Measurements from ENCODE around the gene PLEKHN1. TPM values are rescaled to one million over a fixed set of nuclear protein-coding genes. Genes with fewer than 3 reads are reported as not detected.

Gene PLEKHN1
- total RNA-seq, 1 donor from 2014 or later: 0.40 TPM

Other genes with a start within 250 kb of the PLEKHN1 start
- 6.4 TPM for gene SAMD11, start 42.6 kb upstream of the PLEKHN1 start, total RNA-seq
- gene NOC2L, start 7.2 kb upstream of the PLEKHN1 start, total RNA-seq: 43.7 TPM
- 10.6 TPM for gene KLHL17, start 5.9 kb upstream of the PLEKHN1 start, total RNA-seq
- not detected for gene PERM1, start 15.6 kb downstream of the PLEKHN1 start, total RNA-seq
- 30.5 TPM for gene HES4, start 33.6 kb downstream of the PLEKHN1 start, total RNA-seq
- gene ISG15, start 47.0 kb downstream of the PLEKHN1 start, total RNA-seq: 18.8 TPM
- gene AGRN, start 53.6 kb downstream of the PLEKHN1 start, total RNA-seq: 22.0 TPM
- not detected for gene RNF223, start 107.8 kb downstream of the PLEKHN1 start, total RNA-seq
- 12.0 TPM for gene C1orf159, start 149.6 kb downstream of the PLEKHN1 start, total RNA-seq
- gene TTLL10, start 207.4 kb downstream of the PLEKHN1 start, total RNA-seq: 0.71 TPM
- gene TNFRSF18, start 240.1 kb downstream of the PLEKHN1 start, total RNA-seq: 0.58 TPM
- 2.5 TPM for gene TNFRSF4, start 247.7 kb downstream of the PLEKHN1 start, total RNA-seq

Measured in sciatic nerve (tissue), 1 donor.